T follicular helper cell (primary cell): ENCODE results near the gene DUSP6.

ENCODE experiments used
- DNase-seq: peaks from one replicate; pipeline ENCODE4 v3.0.0-alpha.2; 2020; ENCODE audit warnings: low read depth

DUSP6 gene

GRCh38 chr12:89328151-89329030 lies 23.9 kb downstream of the DUSP6 start:
- DNase-seq: no peak

GRCh38 chr12:89327486-89328094 lies 24.7 kb downstream of the DUSP6 start:
- DNase-seq: no peak

DNA sequence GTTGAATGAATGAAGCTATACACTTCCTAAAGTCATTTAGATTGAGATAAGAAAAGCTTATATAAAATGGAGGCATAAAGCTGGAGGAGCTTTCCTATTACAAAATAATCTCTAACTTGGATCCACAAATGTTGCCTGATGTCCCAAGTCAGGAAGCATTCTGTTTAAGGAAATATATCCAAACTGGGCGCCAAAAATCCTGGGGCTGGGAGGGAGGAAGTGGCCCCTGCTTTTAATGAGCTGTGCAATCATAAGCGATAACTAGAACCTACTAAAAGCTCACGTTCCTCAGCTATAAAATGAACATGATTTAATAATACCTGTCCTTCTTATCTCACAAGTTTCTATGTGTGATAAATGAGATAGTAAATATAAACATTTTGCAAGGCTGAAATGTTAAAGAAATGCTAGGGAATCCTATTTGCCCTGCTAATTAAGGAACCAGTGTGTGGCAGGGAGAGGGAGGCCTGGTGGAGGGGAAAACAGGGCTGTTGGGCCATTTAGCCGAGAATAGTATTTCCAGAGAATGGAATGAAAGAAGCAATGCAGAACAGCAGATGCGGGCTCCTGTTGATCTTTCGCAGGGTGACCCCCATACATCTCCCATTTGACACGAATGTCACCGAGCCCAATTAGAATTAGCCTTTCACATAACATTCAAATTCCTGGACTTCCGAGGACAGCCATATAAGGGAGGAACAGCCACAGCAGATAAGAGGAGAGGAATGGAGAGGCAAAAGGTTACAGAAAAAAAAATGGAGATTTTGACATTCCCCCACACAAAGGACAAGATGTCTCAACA lies 25.9 kb downstream of the DUSP6 start:
- DNase-seq: no peak

- no peak for DNase-seq
Measured at GRCh38 chr12:89325495-89325894, 26.8 kb downstream of the DUSP6 start.

GRCh38 chr12:89324437-89324836 lies 27.9 kb downstream of the DUSP6 start:
- no peak for DNase-seq

- no peak for DNase-seq
Measured at GRCh38 chr12:89323568-89324218, 28.6 kb downstream of the DUSP6 start.

GRCh38 chr12:89320735-89321134 lies 31.6 kb downstream of the DUSP6 start:
- DNase-seq: no peak

- DNase-seq: no peak
Measured at GRCh38 chr12:89319606-89320005, 32.7 kb downstream of the DUSP6 start.

DNA sequence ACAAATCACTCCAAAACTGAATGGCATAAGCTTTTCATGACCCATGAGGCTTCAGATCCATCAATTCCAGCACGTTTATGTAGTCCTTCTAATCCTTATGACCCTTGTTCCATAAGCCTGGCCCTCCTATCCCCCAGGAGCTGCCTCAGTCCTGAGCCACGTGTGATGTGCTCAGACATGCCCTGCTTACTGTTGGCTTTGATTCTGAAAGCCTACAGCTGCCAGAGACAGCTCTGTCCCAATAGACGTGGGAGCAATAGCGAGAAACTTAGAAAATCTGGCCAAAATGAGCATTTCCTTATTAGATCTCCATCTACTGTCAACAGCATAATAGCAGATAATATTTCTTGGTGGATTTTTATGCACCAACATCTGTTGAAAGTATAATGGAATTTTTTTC lies 33.2 kb downstream of the DUSP6 start:
- no peak for DNase-seq

DNA sequence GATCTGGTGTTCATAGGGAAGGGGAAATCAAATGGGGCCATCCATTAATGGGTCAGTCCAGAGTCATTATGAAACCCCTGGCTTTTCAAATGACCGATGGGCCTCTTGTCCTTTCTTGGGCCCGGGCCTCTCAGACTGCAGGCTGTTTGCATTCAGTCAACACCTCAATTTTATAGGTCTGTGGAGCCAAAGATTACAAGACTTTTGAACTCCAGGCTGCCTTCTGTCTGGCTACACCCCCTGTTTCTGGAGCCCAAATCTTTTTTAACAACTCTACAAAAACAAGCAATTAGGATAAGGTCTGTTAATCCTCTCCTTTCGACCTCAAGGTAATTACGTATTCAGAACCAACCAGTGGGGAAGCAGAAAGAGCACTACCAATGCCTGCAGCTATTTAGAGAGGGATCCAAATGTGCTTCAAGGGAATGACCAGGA lies 35.6 kb downstream of the DUSP6 start:
- no peak for DNase-seq

- DNase-seq: no peak
Measured at GRCh38 chr12:89314060-89314761, 38.1 kb downstream of the DUSP6 start.

DNA sequence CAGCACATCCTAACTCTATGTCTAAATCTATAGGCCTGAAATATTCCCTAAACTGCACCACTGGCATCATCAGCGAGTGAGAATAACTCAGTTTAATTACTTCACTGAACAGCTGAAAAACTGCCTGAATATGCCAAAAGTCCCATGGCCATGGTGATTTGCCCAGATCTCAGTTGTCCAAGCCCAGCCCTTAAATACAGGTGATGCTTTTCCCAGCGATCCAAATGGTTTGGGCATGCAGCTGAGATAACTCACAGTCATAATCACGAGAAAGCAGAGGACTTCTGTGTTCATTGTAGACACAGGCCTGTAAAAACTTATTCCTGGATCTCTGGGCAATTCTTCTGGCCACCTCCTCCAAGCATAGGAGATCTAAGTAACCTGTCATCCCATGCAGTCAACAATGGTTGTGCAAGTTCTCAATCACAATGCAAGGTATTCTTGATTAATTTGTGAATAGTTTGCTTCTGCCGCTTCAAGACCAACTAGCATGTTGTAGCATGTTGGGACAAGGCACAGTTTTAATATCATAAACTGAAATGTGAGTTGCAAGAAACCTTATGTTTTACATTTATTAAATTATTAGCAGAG lies 40.5 kb downstream of the DUSP6 start:
- no peak for DNase-seq

- DNase-seq: no peak
Measured at GRCh38 chr12:89309815-89310214, 42.5 kb downstream of the DUSP6 start.

DNA sequence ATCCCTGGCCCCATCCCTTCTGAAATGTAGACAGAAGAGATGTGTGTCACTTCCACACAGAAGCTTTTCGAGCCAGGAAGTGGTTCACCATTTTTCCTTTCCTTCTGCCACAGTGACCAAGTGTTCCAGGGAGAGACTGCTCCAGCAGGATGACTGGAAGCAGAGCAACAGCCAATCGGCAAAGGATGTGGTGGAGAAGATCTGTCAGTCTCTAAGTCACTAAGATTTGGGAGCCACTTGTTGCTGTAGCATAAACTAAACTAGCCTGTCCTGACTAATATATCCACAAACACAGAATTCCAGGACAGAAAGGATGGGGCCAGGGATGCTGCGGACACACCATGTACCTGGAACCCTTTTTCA lies 42.9 kb downstream of the DUSP6 start:
- no peak for DNase-seq

DNA sequence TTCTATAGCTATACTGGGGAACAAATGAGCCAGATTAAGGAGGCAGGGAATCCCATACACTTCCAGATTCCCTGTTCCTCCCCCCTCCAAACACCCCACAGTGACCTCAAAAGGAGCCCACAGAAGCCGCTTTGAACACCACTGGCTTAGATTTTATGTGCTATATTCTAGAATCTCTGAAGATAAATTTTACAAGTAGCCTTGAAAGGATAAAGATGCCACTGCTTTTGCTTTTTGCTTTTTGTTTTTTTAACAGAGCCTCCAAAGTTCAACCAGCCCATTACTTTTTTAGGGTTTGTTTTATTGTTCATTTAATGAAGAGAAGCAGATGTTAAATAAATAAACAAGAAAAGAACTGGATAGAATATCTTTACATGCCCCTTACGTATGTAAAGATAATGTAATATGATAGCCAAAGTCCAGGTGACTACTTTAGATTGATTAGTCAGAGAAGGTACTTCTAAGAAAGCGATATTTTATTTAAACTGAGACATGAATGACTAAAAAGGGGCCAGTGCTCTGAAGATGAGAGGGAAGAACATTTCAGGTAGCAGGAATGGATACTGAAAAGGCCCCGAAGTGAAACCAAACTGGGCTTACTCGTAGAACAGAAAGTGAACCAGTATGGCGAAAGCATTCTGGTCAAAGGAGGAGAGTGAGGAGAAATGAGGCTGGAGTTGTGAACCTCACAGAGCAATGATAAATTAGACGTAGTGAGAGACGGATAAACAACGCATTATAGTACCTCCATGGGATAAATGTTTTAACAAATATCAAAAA lies 44.6 kb downstream of the DUSP6 start:
- no peak for DNase-seq

- DNase-seq: no peak
Measured at GRCh38 chr12:89306827-89307473, 45.4 kb downstream of the DUSP6 start.

GRCh38 chr12:89305373-89305772 lies 46.9 kb downstream of the DUSP6 start:
- DNase-seq: no peak

DNA sequence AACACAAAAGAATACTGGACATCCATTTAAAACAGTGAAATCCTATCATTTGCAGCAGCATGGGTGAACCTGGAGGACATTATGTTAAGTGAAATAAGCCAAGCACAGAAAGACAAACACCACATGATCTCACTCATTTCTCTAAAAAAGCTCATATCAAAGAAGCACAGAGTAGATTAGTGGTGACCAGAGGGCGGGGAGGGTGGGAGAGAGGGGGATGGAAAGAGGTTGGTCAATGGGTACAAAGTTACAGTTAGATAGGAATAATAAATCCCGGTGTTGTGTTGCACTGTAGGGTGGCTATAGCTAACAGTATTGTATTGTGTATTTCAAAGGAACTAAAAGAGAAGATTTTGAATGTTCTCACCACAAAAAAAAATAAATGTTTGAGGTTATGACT lies 52.4 kb downstream of the DUSP6 start:
- no peak for DNase-seq

DNA sequence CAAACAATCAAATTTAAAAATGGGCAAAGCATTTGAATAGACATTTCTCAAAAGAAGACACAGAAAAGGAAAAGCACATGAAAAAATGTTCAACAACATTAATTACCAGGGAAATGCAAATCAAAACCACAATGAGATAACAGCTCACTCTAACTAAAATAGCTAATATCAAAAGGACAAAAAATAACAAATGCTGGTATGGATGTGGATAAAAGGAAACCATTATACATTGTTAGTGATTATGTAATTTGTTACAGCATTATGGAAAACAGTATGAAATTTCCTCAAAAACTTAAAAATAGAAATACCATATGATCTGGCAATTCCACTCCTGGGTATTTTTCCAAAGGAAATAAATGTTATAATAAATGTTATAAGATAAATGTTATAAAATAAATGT lies 52.9 kb downstream of the DUSP6 start:
- DNase-seq: no peak
